SH-SY5Y (cell line): ENCODE data around the gene TATDN2.

Source experiments
- GATA2 ChIP-seq: IDR thresholded peaks from 2 replicates; pipeline ENCODE4 v1.6.1; 2011; ENCODE audit warnings: mild to moderate bottlenecking, low read depth, low read length
- GATA3 ChIP-seq: IDR thresholded peaks from 2 replicates; pipeline ENCODE4 v1.6.1; 2011; ENCODE audit warnings: low read depth, mild to moderate bottlenecking, low read length, moderate library complexity

- TF ChIP-seq GATA2 (no peak), GATA3 (no peak)
Observed at GRCh38 chr3:10242182-10243065, 5.8 kb upstream of the TATDN2 start.
